ENCODE data around the gene USP33. TPM values are rescaled to one million over a fixed set of nuclear protein-coding genes. Genes with fewer than 3 reads are reported as not detected.

Gene USP33
- total RNA-seq, 1 experiment from 2014 or later: 61.6 TPM

GRCh38 chr1:77683160-77684148 is 76.2 kb downstream of the USP33 start (continued):
- no peak for TF ChIP-seq ZSCAN18 (CRISPR knock-in tag; IDR thresholded peaks at IDR 0.05)
- peak; percentile 72 for TF ChIP-seq GABPB1 (CRISPR knock-in tag; IDR thresholded peaks at IDR 0.05)
- TF ChIP-seq AFF4 (CRISPR knock-in tag; IDR thresholded peaks at IDR 0.05; ENCODE audit: borderline replicate concordance): no peak
- 0 out of 2 replicates have a peak, but pooled peaks have one; percentile 57 for TF ChIP-seq FOXP4 (CRISPR knock-in tag; IDR thresholded peaks at IDR 0.05)
- no peak for TF ChIP-seq PREB (CRISPR knock-in tag; IDR thresholded peaks at IDR 0.05; ENCODE audit: borderline replicate concordance)
- no peak for TF ChIP-seq E2F5 (CRISPR knock-in tag; IDR thresholded peaks at IDR 0.05)
- peak; percentile 95 for TF ChIP-seq HMGXB4 (CRISPR knock-in tag; IDR thresholded peaks at IDR 0.05)
- TF ChIP-seq ETV6 (CRISPR knock-in tag; IDR thresholded peaks at IDR 0.05): peak; percentile 57; the same call in 1 of the 2 replicates
- 0 out of 2 replicates have a peak, but pooled peaks have one; percentile 60 for TF ChIP-seq EMX1 (CRISPR knock-in tag; IDR thresholded peaks at IDR 0.05)
- TF ChIP-seq FOXP1 (CRISPR knock-in tag; IDR thresholded peaks at IDR 0.05; ENCODE audit: borderline replicate concordance): peak; percentile 55; the same call in 1 of the 2 replicates
- TF ChIP-seq JAZF1 (CRISPR knock-in tag; IDR thresholded peaks at IDR 0.05): no peak
- TF ChIP-seq GTF2I (CRISPR knock-in tag; conservative IDR thresholded peaks at IDR 0.05): no peak
- TF ChIP-seq SMAD3 (CRISPR knock-in tag; IDR thresholded peaks at IDR 0.05; ENCODE audit: borderline replicate concordance): 0 out of 2 replicates have a peak, but pooled peaks have one; percentile 59
- TF ChIP-seq MYBL2 (CRISPR knock-in tag; IDR thresholded peaks at IDR 0.05): 0 out of 2 replicates have a peak, but pooled peaks have one; percentile 13
- no peak; the same call in 1 of the 2 replicates for TF ChIP-seq TEAD4 (CRISPR knock-in tag; IDR thresholded peaks at IDR 0.05)
- TF ChIP-seq MAX (CRISPR knock-in tag; IDR thresholded peaks at IDR 0.05): peak; percentile 26
- TF ChIP-seq ZNF232 (CRISPR knock-in tag; IDR thresholded peaks at IDR 0.05): peak; percentile 33; the same call in 1 of the 2 replicates
- 0 out of 2 replicates have a peak, but pooled peaks have one; percentile 16 for TF ChIP-seq ZNF138 (CRISPR knock-in tag; conservative IDR thresholded peaks at IDR 0.05)

All from WTC11 (cell line).